ENCODE data around the gene SEMA5A.

DNA sequence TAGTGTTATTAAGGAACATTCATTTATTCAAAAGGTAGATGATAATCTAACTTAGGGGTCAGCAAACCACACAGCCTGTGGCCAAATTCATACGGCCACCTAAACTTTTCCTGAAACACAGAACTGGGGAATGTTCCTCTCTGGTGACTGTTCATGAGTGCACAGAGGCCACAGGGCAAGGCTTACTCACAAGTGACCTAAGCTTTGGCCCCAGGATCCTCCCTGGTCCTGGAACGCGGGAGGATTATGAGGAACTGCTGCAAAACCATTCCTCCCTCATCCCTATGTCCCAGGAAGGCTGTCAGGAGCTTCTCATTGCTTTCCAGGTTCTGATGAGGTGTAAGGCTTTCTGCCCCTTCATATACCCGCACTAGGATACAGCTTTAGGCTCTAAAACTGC, 397.6 kb downstream of the SEMA5A start:
- TF ChIP-seq, protein P1, sequence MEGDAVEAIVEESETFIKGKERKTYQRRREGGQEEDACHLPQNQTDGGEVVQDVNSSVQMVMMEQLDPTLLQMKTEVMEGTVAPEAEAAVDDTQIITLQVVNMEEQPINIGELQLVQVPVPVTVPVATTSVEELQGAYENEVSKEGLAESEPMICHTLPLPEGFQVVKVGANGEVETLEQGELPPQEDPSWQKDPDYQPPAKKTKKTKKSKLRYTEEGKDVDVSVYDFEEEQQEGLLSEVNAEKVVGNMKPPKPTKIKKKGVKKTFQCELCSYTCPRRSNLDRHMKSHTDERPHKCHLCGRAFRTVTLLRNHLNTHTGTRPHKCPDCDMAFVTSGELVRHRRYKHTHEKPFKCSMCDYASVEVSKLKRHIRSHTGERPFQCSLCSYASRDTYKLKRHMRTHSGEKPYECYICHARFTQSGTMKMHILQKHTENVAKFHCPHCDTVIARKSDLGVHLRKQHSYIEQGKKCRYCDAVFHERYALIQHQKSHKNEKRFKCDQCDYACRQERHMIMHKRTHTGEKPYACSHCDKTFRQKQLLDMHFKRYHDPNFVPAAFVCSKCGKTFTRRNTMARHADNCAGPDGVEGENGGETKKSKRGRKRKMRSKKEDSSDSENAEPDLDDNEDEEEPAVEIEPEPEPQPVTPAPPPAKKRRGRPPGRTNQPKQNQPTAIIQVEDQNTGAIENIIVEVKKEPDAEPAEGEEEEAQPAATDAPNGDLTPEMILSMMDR (IDR thresholded peaks at IDR 0.05), result no peak
- TF ChIP-seq POLR2A (IDR thresholded peaks at IDR 0.05), result no peak

Measured in uterus (tissue), 2 donors.